Effector memory CD4-positive, alpha-beta T cell (primary cell): Measurements from ENCODE around the gene MYL6B.

Experiments
- DNase-seq, 3 donors: peaks; one replicate each; pipeline ENCODE4 v3.0.0-alpha.2; 2020
- H3K27ac ChIP-seq: 2 replicates; pipeline ENCODE4 v1.7.0; 2013; ENCODE audit warnings: mild to moderate bottlenecking, low read length, moderate library complexity; ENCODE audit not compliant: insufficient read depth, poor library complexity, severe bottlenecking
- H3K27me3 ChIP-seq: replicated peaks from 2 replicates; pipeline ENCODE4 v1.7.0; 2013; ENCODE audit warnings: mild to moderate bottlenecking, low read length; ENCODE audit not compliant: insufficient read depth, control insufficient read depth, poor library complexity, severe bottlenecking
- H3K36me3 ChIP-seq: 2 replicates; pipeline ENCODE4 v1.7.0; 2013; ENCODE audit warnings: mild to moderate bottlenecking, low read length, moderate library complexity; ENCODE audit not compliant: control insufficient read depth, insufficient read depth
- H3K4me1 ChIP-seq: 2 replicates; pipeline ENCODE4 v1.7.0; 2013; ENCODE audit warnings: low read length, mild to moderate bottlenecking; ENCODE audit not compliant: control insufficient read depth, insufficient read depth, poor library complexity, severe bottlenecking
- H3K4me3 ChIP-seq: 2 replicates; pipeline ENCODE4 v1.7.0; 2013; ENCODE audit warnings: low read length, low read depth, mild to moderate bottlenecking; ENCODE audit not compliant: insufficient read depth, poor library complexity, severe bottlenecking
- H3K9me3 ChIP-seq: 2 replicates; pipeline ENCODE4 v1.7.0; 2013; ENCODE audit warnings: mild to moderate bottlenecking, low read length, moderate library complexity; ENCODE audit not compliant: control insufficient read depth

The MYL6B gene

DNA sequence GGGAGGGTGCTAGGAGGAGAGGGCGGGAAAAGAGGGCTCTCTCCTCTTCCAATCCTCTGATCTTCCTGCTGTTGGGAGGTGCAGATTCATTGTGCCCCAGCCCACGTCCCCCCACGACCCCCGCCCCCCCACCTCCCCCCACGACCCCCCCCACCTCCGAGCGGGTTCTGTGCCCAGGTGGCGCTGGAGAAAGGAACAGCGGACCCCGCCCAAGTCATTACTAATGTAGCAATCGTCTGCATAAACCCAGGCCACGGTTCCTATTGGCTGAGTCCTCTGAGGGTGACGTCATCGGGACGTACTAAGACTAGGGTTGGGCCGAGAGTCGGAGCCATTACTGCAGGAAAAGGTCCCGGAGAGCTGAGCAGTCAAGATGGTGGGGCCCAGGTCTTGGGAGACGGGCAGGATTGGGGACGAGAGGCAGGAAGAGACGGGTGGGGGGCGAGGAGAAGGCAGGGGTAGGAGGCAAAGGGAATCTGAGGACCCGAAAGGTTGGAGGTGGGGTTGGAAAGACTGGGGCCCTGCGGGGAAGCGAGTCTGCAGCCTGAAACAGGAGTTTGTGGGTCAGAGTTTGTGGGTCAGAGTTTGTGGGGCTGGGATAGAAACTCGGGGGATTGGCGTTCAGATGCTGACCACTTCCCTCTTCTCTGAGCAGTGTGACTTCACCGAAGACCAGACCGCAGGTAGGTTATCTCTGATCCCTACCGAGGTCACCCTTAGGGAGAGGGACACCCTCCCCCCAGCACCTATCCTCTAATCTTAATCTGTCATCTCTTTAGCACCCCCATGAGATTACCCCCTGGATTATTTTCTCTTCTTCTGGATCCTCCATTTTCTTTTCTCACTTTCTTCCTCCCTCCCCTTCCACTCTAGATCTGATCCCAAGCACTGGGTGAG, 5.9 kb downstream of the MYL6B start, which contains the start of gene MYL6:
TSS of gene MYL6 (plus strand) at position 331 of the 897 bp plus-strand sequence. CDS start at position 374, 43 bp downstream.
- H3K4me1 ChIP-seq = peaks cover 33% of the 10 kb centered on the region
- peaks cover 24% of the 10 kb centered on the region for H3K36me3 ChIP-seq
- H3K4me3 ChIP-seq = peak within 1 kb of the TSS; percentile 87

DNA sequence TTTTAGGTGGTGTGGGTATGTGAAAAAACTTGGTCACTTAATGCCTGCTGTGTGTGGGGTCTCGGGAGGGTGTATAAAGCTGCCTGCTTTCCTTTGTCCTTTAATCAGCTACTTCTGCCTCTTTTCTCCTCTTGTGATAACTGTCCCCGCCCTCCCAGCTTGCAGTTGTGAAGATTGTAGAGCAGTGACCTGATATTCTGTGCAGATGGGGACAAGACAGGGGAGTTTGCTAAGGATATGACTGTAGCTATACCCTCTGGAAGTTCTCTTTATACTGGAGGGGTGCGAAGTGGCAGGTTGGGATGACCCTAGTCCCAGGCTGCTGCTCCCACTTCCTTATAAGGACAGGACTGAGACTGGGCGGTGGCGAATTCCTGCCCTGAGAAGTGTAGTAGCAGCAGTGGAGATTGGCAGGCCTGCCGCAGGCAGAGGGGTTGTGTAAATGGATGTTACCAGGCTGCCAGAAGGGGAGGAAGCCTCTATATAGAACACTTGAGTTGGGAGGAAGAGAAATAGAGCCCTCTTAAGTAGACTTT, 6.6 kb downstream of the MYL6B start:
- Histone ChIP-seq H3K4me1 (peaks cover 33% of the 10 kb centered on the region), H3K4me3 (peak overlapping the region; percentile 87), H3K27me3 (no peaks in the 10 kb centered on the region), H3K9me3 (no peaks in the 10 kb centered on the region), H3K27ac (peak overlapping the region; percentile 95), H3K36me3 (peaks cover 32% of the 10 kb centered on the region)
- no peak for DNase-seq

More for the DNA sequence above, 5.9 kb downstream of the MYL6B start, which contains the start of gene MYL6:
- Histone ChIP-seq H3K27me3 (no peaks in the 10 kb centered on the region), H3K9me3 (no peaks in the 10 kb centered on the region), H3K27ac (peak within 1 kb of the TSS; percentile 95)
- peak; percentile 84 to 91 (median 87) for DNase-seq

- Histone ChIP-seq H3K4me1 (peaks cover 33% of the 10 kb centered on the region), H3K36me3 (peaks cover 37% of the 10 kb centered on the region)
- no peak for DNase-seq
These were observed 7.2 kb downstream of the MYL6B start for GRCh38 chr12:56159482-56160192.

GRCh38 chr12:56160193-56160763, 7.9 kb downstream of the MYL6B start:
- Histone ChIP-seq H3K4me1 (peaks cover 33% of the 10 kb centered on the region), H3K36me3 (peaks cover 43% of the 10 kb centered on the region), H3K9me3 (no peaks in the 10 kb centered on the region), H3K4me3 (peak overlapping the region; percentile 87), H3K27ac (peak overlapping the region; percentile 95), H3K27me3 (no peaks in the 10 kb centered on the region)
- DNase-seq = peak; percentile 43 to 54 (median 52)

More at GRCh38 chr12:56159482-56160192, 7.2 kb downstream of the MYL6B start:
- H3K27me3 ChIP-seq = no peaks in the 10 kb centered on the region
- peak overlapping the region; percentile 95 for H3K27ac ChIP-seq
- H3K4me3 ChIP-seq = peak overlapping the region; percentile 87
- no peaks in the 10 kb centered on the region for H3K9me3 ChIP-seq

GRCh38 chr12:56160894-56161689, 8.7 kb downstream of the MYL6B start:
- H3K27me3 ChIP-seq = no peaks in the 10 kb centered on the region
- peak overlapping the region; percentile 87 for H3K4me3 ChIP-seq
- peaks cover 52% of the 10 kb centered on the region for H3K36me3 ChIP-seq
- DNase-seq = no peak
- no peaks in the 10 kb centered on the region for H3K9me3 ChIP-seq
- peak overlapping the region; percentile 95 for H3K27ac ChIP-seq
- H3K4me1 ChIP-seq = peaks cover 33% of the 10 kb centered on the region

- Histone ChIP-seq H3K27ac (peak overlapping the region; percentile 95), H3K4me1 (peaks cover 33% of the 10 kb centered on the region), H3K9me3 (no peaks in the 10 kb centered on the region), H3K4me3 (no peak overlapping the region), H3K27me3 (no peaks in the 10 kb centered on the region), H3K36me3 (peaks cover 55% of the 10 kb centered on the region)
- no peak for DNase-seq
These were observed 9.4 kb downstream of the MYL6B start for GRCh38 chr12:56161690-56162351.

DNA sequence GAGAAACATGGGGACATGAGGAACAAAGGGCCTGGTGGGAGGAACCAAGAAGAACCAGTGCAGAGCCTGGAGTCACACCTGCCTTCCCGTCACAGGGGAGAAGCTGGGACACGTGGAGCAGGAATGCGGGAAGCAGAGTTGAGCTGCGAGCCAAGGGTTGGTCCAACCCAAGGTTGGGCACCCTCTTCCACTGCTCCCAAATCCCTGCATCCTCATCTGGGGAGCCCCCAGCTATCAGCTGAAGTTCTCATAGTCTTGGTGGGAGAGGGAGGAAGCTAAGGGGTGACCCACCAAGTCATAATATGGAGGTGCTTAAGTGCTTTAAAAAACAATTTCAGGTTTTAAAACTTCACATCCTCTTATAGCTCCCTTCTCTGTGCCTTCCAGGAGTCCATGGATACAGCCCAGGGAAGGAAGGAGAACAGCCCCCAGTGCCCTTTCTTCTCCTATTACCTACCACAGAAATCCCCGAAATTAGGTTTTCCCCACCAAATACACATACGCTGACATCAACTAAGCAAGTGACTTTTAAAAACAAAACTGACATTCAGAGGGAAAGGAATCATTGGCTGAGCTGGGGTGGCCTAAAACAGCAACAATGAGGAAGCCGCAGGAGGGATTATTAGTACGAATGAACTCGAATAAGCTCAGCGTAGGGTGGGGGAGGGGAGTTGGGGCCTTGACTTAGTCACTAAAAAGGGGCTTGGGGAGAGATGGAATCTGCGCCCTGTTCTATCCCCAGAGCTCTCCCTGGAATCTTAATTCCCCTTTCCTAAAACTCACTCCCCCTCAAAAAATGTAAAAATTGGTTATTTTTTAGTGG, 10.3 kb downstream of the MYL6B start:
- no peak overlapping the region for H3K27ac ChIP-seq
- no peak for DNase-seq
- peaks cover 59% of the 10 kb centered on the region for H3K36me3 ChIP-seq
- no peak overlapping the region for H3K4me3 ChIP-seq
- no peaks in the 10 kb centered on the region for H3K27me3 ChIP-seq
- H3K9me3 ChIP-seq = no peaks in the 10 kb centered on the region
- H3K4me1 ChIP-seq = peaks cover 26% of the 10 kb centered on the region

DNA sequence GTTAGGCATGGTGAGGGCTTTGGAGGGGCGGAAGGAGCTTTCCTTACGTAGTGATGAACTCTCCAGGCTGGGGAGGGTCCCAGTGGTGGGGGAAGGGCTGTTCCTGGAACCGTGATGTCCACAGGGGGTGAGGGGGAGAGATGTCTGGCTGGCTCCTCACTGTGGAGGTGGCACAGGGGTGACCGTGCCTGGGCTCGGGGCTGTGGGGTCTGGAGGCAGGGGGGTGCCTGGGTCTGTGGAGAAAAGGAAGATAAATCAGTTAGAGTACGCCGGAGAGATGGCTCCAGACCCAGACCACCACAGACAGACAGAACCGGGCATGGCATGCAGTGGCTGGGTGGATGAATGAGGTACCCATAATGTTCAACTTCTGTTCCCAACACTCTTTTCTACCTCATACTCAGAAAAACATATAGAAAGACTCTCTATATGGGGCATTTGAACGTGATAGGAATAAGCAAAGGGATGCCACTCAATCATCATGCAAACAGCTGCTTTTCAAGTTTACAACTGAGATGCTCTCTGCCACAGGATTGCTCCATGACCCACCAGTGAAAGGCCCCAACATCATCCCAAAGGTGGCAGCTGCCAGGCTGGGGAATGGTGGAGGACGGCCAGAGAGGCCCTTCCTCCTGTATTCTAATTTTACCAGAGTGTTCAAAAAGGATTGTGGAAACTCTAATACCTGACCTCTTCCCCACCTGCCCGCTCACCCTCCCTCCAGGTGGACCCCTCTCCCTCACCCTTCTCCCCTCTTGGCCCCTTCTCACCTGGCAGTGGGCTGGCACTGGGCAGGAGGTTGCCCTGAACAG, 11.4 kb downstream of the MYL6B start:
- H3K27ac ChIP-seq = no peak overlapping the region
- no peaks in the 10 kb centered on the region for H3K9me3 ChIP-seq
- no peaks in the 10 kb centered on the region for H3K27me3 ChIP-seq
- H3K4me1 ChIP-seq = peaks cover 26% of the 10 kb centered on the region
- no peak overlapping the region for H3K4me3 ChIP-seq
- no peak for DNase-seq
- H3K36me3 ChIP-seq = peaks cover 66% of the 10 kb centered on the region
